A549 (cell line): ENCODE measurements around the gene MTRR.

ENCODE experiments used
- CTCF ChIP-seq: fragments of >200 bp; sonication (Bioruptor Twin); formaldehyde crosslinking; IDR thresholded peaks from 3 replicates; pipeline ENCODE4 v1.5.1; 2016
- E2F6 ChIP-seq: IDR thresholded peaks from 2 replicates; pipeline ENCODE4 v1.6.1; 2012; ENCODE audit warnings: low read depth, borderline replicate concordance
- EP300 ChIP-seq, 2 experiments: fragments of >200 bp; sonication (Bioruptor Twin); formaldehyde crosslinking; IDR thresholded peaks; 2 replicates in 1 of 2; 3 replicates in 1 of 2; pipeline ENCODE4 v1.6.1; 2016 to 2017
- HEYL ChIP-seq: fragments of 250-450 bp; sonication (Bioruptor Pico); IDR thresholded peaks from 2 replicates; pipeline ENCODE4 v1.8.0; 2021; ENCODE audit warnings: mild to moderate bottlenecking, moderate library complexity
- MAFK ChIP-seq: fragments of 450-650 bp; IDR thresholded peaks from 2 replicates; pipeline ENCODE4 v1.6.1; 2014; ENCODE audit not compliant: partially characterized antibody
- POLR2A ChIP-seq: IDR thresholded peaks from 2 replicates; pipeline ENCODE4 v1.6.1; 2012; ENCODE audit warnings: mild to moderate bottlenecking, low read length
- RAD21 ChIP-seq, 2 experiments: fragments of >200 bp in 1 of 2; sonication (Bioruptor Twin) in 1 of 2; formaldehyde crosslinking in 1 of 2; IDR thresholded peaks in 1 of 2; conservative IDR thresholded peaks in 1 of 2; 2 replicates in 1 of 2; 3 replicates in 1 of 2; pipeline ENCODE4 v1.6.1; 2012 to 2018; ENCODE audit warnings: inconsistent platforms in 1 of 2

GRCh38 chr5:7925961-7926695 is 57.2 kb downstream of the MTRR start:
- TF ChIP-seq CTCF = no peak
- no peak for TF ChIP-seq RAD21 (conservative IDR thresholded peaks at IDR 0.05 in 1 of 2, IDR thresholded peaks at IDR 0.05 in 1 of 2)
- no peak for TF ChIP-seq POLR2A
- TF ChIP-seq EP300 (IDR thresholded peaks at IDR 0.05) = no peak
- TF ChIP-seq MAFK = no peak
- no peak for TF ChIP-seq HEYL (CRISPR knock-in tag)
- TF ChIP-seq E2F6 = no peak
